HG03039 (cell line): ENCODE data around the gene PCCA.
"Not testable (repeated sequence)": the region's sequence is repeated elsewhere in the genome, so short reads cannot be mapped to it uniquely, and the experiment has no call there.

ENCODE experiments used
- ATAC-seq: cut with Tn5 transposase; IDR thresholded peaks from one replicate; pipeline ENCODE4 v1.9.1; 2021; ENCODE audit warnings: mild to moderate bottlenecking, moderate library complexity; ENCODE audit not compliant: unreplicated experiment

PCCA gene

DNA sequence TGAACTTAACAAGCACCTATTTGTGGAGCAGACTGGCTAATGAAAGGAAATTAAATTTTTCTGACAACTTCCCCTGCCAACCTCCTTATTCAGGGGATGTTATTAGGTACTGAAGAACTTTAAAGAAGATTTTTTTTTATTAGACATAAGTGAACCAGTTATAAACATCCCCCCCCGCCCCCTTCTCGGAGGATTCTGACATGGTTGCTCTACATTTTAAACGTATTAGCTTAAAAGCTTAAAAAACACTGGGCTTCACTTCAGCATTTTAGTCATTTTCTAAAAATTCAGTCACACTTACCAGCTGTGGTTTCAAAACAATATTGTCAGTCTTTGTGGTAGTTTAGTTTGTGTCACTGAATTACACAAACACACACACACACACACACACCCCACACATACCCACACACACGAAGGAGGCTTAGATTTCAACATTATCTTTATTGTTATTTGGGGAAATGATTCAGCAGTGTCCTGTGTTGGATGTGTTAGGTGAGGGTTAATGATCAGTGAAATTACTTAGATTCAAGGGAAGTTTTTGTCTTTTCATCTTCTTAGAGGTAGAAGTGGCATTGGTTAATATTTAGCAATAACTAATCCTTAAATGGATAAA is 145.7 kb downstream of the PCCA start:
- ATAC-seq = no peak

DNA sequence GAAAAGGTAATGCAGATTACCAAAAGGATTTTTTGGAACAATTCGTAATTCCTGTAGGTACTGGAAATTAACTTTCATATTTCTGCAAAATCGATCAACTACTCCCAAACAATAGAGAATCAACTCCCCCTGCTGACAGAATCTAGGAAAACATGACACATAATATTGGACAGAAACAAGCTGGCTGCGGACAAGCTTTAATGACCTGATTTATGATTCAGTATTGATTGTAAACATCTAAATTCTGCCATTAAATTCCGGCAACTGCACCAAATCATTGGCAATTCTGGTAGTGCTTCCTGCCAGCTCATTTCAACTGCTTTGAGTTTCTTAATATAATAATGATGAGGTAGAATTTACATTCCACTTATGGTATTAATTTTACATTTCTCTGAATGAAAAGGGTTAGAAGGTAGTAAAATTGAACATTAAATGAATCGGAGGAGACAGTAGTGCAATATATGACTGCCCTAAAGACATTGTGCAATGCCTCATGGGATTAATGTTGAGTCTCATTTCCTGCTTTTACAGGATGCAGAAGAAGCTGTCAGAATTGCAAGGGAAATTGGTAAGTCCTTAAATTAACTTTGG is 146.5 kb downstream of the PCCA start:
- ATAC-seq = no peak

DNA sequence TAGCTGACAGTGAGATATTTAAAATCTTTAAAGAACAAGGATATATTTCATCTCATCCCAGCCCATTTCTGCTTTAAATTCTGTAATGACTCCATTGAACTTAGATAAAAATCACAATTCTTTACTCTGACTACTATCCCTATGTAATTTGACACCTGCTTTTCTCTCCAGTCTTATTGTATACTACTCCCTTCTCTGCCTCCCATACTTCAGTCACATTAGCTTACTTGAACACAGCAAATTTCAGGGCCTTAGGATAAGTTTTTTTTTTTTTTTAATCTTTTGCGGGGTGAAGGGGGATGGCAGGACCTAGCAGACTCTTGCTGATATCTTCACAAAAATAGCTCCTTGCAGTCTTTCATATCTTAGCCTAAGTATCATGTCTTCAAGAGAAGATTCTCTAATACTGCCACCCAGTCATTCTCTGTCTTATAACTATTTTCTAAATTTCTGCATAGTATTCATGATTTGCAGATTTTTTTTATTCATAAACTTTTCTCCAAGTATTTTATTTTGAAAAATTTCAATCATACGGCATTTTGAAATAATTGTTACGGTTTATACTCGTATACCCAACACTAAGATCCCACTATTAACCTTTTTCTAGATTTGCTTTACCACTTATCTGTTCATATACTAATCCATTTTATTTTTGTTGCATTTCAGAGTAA is 151.4 kb downstream of the PCCA start:
- ATAC-seq = no peak

DNA sequence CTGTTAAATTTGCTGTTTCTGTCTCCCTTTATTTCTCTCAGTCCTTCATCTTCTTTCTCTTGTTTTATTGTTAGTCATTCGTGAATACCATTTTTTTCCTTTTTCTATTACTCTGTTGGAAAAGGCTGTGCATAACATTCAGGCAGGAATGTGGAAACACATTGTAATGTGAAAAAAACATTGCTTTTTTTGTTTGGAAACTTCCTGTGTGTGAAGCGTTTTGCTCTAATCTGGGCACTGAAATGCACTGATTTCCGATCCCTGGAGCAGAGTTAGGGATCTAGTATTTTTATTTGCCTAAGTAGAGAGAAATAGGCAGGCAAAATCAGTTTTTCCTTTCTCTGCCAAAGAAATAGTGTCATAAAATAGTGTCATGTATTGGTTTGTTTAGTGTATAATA is 155.5 kb downstream of the PCCA start:
- ATAC-seq = no peak

DNA sequence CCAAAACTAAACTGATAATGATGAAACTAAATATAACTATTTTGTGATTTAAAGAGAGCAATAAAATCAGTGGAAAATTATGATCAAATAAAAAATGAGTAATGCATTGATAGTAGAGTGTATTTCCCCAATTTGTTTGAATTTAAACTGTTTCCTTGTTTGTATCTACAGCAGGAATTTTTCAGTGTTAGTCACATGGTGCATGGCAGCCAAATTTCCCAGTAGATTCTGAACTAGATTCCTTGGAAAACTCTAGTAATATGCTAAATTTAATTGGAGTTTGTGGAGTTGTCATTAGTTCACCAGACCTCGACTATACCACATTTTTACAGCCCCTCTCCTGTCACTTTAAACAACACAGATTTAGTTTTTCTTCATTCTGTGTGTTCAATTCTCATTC is 156.2 kb downstream of the PCCA start:
- ATAC-seq = no peak

DNA sequence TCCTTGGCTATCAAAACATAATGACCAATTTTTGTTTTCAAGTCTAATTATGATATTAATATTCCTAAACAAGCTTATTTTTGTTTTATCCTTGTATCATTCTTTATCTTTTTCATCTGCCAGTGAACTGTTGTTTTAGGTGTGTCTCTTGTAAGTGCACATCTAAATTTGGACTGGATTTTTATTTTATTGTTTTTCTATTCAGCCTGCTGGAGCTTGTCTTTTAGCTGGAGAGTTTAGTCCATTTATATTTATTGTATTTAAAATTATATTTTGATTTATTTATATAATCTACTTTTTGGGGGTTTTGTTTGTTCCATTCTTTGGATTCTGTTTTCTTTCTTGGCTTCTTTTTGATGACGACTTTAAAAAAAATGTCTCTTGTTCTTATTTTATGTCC is 159.0 kb downstream of the PCCA start:
- ATAC-seq = no peak

DNA sequence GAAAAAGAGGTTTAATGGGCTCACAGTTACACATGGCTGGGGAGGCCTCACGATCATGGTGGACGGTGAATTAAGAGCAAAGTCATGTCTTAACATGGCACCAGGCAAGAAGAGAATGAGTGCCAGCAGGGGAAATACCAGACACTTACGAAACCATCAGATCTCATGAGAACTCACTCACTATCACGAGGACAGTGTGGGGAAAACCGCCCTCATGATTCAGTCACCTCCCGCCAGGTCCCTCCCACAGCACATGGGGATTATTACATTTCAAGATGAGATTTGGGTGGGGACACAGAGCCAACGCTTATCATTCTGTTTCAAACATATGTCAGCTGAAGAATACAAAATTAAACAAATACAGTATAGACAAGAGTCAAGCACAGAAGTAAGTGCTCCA is 165.1 kb downstream of the PCCA start:
- ATAC-seq = no peak

DNA sequence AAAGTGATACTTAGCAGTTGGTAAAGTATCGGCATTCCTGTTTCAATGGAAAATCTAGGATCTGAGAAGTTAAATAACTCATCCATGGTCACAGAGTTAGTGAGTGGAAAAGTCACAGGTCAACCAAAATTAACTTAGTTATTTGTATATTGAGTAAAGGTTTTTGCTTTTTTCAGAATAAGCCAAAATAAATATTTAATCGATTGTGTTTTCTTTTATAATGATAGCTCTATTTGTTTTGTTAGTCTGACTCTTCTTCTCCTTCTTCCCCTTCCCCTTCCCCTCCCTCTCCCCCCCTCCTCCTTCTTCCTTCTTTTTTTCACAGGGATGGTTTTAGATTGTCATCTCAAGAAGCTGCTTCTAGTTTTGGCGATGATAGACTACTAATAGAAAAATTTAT is 173.5 kb downstream of the PCCA start:
- no peak for ATAC-seq

DNA sequence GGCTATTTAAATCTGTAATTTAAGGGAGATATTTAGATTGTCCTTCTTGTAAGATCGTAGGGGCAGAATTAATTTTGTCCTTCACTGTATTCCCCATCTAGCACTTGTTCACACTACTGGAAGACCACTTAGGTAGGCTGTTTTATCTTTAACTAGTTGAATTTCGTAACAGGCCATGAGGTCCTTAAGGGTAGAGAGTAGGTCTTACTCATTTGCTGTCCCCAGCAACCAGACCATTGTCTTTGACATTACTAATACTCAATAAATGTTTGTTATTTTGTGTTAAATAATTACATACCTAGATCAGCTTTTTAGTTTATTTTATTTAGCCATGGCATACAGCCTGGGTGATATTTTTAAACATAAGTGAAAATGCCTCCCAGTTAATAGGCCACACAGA is 177.1 kb downstream of the PCCA start:
- ATAC-seq = no peak

DNA sequence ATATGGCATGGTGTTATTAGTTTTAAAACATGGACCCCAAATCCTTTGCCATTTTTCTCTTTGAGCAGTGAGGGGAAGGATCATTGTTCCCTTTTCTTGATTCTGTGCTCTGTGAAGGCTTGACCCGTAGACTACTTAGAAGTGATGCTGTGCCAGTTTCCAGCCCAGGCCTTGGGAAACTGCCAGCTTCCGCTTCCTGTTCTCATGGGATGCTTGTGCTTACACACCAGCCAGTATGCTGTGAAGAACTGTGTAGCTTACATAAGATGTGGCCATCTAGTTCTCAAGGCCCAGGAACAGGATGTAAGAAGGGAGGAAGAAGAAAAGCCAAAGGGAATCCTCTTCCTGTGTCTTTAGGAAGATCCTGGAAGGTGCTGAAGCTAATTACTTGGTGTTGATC is 180.9 kb downstream of the PCCA start:
- no peak for ATAC-seq

DNA sequence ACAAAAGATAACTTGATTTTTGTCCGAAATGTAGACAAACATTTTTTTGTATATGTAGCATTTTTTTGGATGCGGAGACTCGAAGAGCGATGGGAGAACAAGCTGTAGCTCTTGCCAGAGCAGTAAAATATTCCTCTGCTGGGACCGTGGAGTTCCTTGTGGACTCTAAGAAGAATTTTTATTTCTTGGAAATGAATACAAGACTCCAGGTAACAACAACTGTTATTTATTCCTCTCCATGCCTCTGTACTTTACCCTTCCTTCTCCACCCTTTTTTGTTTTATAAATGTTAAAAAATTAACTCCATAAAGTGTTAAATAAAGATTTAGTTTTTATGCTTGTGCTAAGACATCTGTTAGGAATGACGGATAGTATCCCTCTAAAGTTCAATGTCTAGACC is 184.2 kb downstream of the PCCA start:
- no peak for ATAC-seq

DNA sequence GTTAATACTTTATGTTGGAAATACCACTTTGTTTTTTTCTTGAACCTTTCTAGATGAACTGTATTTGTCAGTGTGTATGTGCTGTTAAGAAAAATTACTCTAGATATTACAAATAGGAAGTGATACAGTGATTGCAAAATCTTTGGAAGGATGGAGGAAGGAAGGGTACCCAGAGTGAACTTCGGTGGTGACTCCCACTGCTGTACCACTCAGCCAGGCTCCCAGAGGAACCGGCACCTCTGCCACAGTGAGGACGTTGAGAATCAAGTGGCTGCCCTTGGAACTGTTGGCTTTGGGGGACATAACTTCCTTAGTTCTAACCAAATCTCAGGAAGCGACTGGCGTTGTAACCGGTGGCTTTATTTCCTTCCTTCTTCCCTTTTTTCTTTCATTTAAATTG is 184.7 kb downstream of the PCCA start:
- ATAC-seq = no peak

DNA sequence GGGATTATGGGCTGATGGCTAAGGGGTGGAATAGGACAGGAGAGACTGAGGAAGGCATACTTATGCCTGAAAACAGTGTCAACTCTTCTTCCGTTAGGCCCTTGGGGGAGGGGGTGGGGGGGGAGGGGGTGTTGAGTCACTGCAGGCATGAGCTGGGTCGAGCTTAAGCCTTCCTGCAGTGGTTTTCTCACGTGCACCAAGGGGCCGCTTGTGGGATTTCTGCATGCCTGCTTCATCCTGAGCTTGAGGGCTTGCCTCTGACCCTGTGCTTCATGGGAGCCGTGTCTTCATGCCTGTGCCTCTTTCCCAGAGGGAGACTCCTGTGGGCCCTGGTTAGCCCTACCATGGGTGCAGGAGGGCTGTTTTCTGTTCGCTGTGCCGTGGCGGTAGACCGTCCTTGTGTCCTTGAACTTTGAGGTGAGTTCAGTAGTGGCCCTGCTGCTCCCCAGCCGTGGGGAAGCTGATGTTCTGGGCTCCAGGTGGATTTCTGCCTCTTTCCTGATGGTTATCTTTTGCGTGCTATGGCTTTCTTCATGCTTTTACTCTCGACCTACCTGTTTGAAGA is 186.1 kb downstream of the PCCA start:
- no peak for ATAC-seq

DNA sequence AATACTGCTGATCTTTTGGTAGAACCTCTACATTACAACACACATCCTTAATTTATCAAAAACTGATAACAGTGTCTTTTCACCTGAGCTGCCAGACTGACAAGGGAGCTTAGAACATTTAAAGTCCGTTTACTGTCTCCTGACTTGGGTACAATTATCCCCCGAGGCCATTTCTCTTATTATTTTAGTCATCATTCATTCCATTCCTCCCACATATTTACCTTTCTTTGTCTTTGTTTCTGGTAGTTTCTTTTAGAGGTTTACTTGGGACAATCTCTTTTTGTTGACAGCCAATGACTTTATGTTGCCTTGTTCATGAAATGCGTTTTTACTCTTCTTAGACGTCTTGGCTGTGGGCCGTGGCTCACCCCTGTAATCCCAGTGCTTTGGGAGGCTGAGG is 186.9 kb downstream of the PCCA start:
- no peak for ATAC-seq

DNA sequence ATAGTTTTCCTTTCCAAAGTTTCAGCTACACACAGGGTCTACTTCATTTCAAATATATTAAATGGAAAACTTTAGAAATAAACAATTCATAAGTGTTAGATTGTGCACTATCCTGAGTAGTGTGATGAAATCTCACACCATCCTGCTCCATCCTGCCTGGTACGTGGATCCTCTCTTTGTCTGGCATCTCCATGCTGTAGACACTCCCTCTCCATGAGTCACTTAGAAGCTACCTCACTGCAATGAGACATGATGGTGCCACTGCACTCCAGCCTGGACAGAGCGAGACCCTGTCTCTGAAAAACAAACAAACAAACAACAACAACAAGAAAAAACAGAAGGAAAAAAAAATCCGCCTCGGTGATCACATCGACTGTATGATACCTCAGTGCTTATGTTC is 191.8 kb downstream of the PCCA start:
- no peak for ATAC-seq

DNA sequence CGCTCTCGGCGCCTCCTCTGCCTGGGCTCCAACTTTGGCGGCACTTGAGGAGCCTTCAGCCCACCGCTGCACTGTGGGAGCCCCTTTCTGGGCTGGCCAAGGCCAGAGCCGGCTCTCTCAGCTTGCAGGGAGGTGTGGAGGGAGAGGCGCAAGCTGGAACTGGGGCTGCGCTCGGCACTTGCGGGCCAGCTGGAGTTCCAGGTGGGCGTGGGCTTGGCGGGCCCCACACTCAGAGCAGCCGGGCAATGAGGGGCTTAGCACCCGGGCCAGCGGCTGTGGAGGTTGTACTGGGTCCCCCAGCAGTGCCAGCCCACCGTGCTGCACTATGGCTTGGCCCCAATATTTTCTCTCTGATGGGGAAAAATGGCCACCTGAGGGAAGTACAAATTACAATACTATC is 193.4 kb downstream of the PCCA start:
- not testable (repeated sequence) for ATAC-seq

DNA sequence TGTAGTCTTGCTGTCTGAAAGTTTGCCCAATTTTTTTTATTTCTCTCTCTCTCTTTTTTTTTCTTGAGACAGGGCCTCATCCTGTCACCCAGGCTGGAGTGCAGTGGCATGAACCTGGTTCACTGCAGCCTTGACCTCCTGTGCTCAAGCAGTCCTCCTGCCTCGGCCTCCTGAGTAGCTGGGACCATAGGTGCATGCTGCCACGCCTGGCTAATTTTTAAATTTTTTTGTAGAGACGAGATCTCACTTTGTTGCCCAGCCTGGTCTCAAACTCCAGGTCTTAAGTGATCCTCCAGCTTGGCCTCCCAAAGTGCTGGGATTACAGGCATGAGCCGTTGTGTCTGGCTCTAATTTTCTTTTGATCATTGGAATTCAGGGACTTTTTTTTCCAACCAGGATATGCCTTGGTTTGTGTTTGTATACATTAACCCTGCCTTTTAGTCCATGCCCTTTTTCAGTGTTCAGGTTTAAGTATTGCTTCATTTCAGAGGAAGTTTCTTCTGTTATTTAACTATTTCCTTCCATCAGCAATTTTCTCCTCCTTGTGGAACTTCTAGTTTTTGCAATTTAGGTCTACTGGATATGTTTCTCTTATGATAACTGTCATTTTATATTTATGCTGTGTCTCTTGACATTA is 201.4 kb downstream of the PCCA start:
- ATAC-seq = no peak

DNA sequence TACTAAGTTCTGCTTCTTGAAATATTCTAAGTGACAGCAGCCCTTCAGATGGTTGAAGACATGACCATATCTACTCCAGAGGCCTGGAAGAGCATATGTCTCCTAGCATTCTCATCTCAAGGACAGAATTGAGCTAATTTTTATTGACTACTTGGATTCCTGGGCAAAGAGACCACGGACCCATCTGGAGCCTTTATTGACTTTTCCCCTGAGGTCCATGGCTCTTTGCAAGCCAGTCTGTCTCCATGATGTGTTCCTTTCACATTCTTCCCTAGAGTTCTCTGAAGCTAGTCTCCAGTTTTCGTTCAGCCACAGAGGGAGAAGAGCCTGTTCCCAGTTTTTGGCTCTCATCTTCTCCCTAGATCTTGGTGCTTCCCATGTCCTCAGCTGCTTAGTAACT is 202.7 kb downstream of the PCCA start:
- no peak for ATAC-seq

DNA sequence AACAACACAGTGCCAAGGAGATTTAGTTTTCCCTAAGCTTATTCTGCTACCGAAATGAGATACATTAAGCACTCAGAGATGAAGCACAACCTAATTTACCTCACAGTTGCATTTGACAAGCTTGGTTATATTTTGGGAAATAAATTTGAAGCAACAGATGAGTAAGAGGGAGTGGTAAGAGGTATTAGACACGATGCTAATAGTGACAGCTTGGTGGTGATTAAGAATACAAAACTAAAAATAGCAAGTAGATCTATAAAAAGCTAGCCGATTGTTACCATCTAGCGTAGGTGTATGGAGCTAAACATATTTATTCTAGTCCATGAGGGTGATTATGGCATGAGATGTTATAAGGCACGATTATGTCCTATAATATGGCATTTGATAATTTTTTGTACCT is 208.5 kb downstream of the PCCA start:
- no peak for ATAC-seq

DNA sequence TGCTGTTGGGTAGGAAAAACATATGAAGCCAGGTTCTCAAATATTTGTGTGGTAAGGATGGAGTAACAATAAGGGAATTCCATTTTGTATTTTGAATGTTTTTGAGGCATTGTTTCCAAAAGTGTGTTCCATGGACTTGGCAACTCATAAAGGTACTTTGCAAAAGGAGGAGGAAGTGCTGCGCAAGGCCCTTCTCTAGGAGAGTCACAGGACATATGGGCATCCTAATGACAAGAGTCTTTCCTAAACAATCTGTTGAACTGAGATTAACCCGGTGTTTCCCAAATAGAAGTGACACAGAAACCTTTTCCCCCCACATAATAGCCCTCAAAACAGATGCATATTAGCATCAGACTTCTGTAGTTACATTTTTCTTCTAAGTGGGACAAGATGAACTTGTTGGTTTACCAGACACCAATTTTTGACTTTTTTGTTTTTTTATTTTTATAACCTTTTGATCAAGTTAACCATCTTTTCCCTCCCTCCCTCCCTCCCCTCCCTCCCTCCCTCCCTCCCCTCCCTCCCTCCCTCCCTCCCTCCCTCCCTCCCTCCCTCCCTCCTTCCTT is 209.3 kb downstream of the PCCA start:
- ATAC-seq = no peak

DNA sequence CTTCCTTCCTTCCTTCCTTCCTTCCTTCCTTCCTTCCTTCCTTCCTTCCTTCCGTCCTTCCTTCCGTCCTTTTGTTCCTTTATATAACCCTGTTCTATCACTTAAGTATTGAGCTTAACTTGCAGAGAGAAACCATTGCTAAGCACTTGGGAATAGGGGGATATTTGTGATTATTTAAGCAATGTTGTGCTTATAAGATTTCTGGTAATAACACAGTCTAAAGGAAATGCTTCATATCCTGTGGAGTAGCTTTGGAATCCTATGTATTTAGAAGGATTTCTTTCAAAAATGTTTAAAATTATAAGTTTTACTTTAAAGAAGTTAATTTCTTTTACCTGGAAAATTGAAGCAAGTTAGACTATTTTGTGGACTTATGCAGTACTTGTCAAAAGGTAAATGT is 209.8 kb downstream of the PCCA start:
- no peak for ATAC-seq

DNA sequence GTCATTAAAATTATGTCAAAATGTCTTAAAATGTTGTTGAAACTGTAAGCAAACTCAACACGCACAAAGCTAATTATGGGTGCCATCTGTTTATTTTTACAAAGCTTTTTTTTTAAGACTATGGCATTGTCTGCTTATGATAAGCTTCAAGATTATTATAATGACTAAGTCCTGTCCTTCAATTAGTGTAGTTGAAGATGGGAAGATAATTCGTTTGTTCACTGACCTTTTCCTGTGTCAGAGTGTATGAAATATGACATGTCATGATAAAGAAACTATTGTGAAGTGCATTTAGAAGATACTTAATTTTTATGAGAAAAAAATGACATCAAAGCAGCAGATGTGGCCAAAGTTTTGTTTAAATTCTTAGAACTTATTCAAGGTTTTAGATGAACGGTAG is 211.3 kb downstream of the PCCA start:
- no peak for ATAC-seq
